HG03432 (cell line): Measurements from ENCODE around the gene MAP3K7CL.
"Not testable (repeated sequence)": the region's sequence is repeated elsewhere in the genome, so short reads cannot be mapped to it uniquely, and the experiment has no call there.

Experiments used
- ATAC-seq: cut with Tn5 transposase; IDR thresholded peaks from one replicate; pipeline ENCODE4 v1.9.1; 2021; ENCODE audit warnings: mild to moderate bottlenecking, moderate library complexity; ENCODE audit not compliant: unreplicated experiment

The MAP3K7CL gene

DNA sequence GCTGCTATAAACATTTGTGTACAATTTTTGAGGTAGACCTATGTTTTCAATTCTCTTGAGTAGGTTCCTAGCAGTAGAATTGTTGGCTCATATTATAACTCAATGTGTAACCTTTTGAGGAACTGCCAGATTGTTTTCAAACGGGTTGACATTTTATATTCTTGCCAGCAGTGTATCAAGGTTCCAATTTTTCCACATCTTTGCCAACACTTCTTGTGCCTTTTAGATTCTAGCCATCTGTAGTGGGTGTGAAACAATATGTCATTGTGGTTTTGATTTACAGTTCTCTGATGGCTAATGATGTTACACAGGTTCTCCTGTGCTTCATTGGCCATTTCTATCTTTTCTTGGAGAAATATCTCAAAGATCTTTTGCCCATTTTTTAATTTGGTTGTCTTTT lies 36.4 kb downstream of the MAP3K7CL start:
- ATAC-seq = no peak

GRCh38 chr21:29167481-29167880 lies 37.0 kb downstream of the MAP3K7CL start:
- not testable (repeated sequence) for ATAC-seq

DNA sequence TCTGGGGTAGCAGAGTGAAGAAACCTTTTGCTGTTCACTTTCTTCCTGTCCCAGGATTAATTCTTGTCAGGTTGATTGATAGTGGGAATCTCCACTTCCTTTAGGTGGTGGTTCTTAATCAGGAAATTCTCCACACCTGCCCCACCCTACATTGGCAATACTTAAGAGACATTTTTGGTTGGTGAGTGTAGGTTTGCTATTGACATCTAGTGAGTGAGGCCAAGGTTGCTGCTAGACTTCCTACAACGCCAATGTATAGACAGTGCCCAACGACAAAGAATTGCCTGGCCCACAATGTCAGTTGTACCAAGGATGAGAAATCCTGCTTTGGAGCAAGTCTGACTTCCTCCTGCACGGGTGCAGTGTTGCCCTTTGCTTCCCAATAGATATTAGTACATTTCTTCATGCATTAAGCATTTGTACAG lies 38.5 kb downstream of the MAP3K7CL start:
- no peak for ATAC-seq

DNA sequence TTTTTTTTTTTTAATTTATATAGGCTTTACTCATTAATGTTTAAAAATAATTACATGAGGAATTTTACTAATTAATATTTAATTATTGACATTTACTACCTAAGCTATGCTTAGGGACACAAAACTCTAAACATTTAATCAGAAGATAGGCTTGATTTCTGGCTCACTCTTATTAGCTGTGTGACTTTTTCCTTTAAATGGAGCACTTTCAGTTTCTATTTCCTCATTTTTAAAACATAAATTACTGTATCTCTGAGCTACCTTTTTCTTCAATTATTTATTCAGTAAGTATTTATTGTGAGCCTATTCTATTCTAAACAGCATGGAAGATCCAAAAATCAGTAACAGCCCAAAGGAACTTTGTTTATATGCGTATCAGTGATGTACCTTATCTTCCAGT lies 40.5 kb downstream of the MAP3K7CL start:
- ATAC-seq = no peak

DNA sequence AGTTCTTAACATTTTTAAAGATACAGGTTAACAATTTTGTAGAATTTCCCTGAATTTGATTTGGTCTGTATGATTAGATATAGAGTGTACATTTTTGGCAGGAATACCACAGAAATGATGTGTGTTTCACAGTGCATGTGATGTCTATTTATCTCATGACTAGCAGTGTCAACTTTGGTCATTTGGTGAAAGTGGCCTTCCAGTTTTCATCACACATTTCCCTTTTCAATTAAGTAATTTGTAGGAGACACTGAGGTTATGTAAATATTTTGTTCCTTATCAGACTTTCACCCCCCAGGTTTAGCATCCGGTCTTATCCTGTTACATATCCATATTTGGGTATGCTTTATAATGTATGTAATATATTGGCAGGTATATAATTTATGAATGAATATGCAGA lies 41.8 kb downstream of the MAP3K7CL start:
- no peak for ATAC-seq

DNA sequence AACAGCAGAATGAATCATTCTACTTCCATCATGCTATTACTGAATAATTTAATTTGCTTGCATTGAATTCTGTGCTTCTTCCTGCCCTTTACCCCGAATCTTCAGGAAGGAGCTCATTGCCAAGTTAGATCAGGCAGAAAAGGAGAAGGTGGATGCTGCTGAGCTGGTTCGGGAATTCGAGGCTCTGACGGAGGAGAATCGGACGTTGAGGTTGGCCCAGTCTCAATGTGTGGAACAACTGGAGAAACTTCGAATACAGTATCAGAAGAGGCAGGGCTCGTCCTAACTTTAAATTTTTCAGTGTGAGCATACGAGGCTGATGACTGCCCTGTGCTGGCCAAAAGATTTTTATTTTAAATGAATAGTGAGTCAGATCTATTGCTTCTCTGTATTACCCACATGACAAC lies 44.2 kb downstream of the MAP3K7CL start:
- no peak for ATAC-seq

DNA sequence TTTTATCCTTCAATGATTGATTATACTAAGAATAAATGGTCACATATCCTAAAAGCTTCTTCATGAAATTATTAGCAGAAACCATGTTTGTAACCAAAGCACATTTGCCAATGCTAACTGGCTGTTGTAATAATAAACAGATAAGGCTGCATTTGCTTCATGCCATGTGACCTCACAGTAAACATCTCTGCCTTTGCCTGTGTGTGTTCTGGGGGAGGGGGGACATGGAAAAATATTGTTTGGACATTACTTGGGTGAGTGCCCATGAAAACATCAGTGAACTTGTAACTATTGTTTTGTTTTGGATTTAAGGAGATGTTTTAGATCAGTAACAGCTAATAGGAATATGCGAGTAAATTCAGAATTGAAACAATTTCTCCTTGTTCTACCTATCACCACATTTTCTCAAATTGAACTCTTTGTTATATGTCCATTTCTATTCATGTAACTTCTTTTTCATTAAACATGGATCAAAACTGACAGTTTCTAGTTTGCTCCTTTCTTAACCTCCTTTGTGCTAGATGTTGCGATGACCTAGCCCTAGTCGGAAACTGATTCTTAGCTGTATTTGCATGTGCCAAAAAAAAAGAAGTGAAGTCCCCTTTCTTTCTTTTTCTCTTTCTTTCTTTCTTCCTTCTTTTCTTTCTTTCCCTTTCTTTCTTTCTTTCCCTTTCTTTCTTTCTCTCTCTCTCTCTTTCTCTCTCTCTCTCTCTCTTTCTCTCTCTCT lies 45.1 kb downstream of the MAP3K7CL start:
- no peak for ATAC-seq

- ATAC-seq = no peak
Observed at GRCh38 chr21:29176471-29177120, 46.2 kb downstream of the MAP3K7CL start.

DNA sequence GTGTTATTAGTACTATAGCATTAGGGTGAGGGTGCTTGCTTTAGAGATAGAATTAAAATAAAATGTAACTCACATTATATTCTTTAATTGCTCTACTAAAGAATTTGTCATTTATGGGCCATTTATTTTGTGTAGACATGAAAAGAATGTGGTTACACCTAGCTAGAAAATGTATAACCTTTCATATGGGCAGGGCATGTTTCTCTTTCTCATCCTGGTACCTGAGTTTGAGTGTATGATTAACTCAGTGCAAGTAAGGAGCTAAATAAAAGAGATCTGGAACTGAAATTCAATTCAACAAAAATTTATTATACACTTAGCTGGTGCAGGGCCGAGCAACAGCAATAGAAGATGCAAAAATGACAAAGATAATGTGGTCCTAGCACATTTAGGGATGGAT lies 47.4 kb downstream of the MAP3K7CL start:
- ATAC-seq = no peak

- ATAC-seq = no peak
Observed at GRCh38 chr21:29178926-29179325, 48.5 kb downstream of the MAP3K7CL start.

- no peak for ATAC-seq
Observed at GRCh38 chr21:29179503-29179902, 49.1 kb downstream of the MAP3K7CL start.

- ATAC-seq = peak; percentile 56
Observed at GRCh38 chr21:29181799-29182470, 51.5 kb downstream of the MAP3K7CL start.

DNA sequence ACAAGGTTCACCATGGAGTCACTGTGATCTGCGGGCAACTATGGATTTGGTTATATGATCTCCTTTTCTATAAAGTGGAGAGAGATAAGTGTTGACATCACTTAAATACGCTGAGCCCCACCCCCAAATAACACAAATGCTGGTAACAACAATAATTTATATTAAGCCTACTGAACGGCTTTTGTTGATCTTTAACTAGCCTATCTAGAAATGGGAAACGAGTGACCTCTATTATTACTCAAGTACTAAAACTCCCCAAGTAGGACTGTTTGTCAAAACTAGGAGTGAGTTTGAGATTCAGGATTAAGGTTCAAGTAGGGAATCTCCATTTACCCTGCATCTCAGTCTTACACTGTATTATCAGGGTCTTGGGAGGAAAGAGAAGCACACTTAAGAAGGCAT lies 52.2 kb downstream of the MAP3K7CL start:
- no peak for ATAC-seq

GRCh38 chr21:29184037-29184436 lies 53.6 kb downstream of the MAP3K7CL start:
- ATAC-seq = no peak

DNA sequence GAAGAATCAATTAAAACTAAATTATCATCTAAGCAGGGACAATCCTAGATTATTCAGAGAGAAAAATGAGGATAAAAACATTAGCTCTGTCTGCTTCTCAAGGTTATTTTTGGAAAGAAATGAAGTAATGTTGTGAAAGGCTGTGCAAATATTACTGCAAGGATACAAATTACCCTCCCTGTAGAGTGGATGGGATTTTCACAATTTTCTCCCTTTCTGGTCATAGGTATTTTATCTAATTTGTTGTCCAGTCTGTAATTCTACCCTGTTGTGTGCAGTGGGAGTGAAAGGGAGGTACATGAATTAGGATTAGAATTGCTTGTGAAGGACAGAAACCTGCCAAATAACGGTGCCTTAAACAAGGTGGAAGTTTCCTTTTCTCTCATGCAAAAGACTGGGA lies 54.7 kb downstream of the MAP3K7CL start:
- ATAC-seq = no peak

DNA sequence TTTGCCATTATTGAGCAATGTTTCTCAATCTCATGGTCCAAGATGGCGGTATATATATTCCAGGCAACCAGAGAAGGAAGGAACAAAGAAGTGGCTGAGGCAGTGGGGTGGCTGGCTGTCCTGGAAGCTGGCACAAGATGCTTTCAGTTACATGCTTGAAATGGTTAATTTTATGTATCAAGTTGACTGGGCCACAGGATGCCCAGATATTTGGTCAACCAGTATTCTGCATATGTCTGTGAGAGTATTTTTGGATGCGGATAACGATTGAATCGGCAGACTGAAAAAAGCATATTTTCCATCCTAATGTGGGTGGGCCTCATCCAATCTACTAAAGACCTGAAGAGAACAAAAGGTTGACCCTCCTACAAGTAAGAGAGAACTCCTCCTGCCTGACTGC lies 55.2 kb downstream of the MAP3K7CL start:
- no peak for ATAC-seq

DNA sequence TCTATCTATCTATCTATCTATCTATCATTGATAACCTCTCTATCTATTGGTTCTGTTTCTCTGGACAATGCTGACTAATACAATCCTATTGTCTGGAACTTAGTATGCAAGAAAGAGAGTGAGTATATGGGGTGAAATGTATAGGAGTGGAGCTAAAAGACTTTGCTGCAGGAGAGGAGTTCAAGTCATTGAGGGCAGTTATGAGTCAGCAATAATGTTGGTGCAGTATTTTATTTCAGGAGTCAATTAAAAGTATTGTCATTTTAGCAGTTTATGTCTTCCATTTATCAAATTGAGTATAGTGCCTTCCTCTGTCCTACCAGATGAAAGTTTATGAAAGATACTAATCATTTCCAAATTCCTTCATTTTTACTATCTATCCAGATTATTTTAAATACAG lies 55.8 kb downstream of the MAP3K7CL start:
- no peak for ATAC-seq

- no peak for ATAC-seq
Observed at GRCh38 chr21:29187944-29188343, 57.5 kb downstream of the MAP3K7CL start.

DNA sequence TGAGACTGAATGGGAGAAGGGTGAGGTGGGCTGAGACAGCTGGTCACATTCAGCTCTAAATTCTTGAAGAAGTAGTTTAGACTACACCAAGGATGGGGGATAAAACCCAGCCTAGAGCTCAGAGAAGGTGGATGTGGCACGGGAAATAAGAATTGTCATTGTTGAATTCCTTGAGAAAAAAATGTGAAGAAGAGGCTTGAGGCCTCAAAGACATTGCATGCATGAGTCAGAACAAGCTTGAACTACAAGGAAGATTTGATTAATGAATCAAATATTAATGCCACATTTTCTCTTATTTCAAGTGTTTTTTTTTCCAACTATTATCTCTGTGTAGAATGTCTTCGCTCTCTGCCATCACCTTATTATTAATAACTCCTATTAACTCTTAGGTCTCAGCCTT lies 58.9 kb downstream of the MAP3K7CL start:
- ATAC-seq = no peak

- ATAC-seq = no peak
Observed at GRCh38 chr21:29190923-29191331, 60.5 kb downstream of the MAP3K7CL start.

- no peak for ATAC-seq
Observed at GRCh38 chr21:29193072-29193471, 62.6 kb downstream of the MAP3K7CL start.

DNA sequence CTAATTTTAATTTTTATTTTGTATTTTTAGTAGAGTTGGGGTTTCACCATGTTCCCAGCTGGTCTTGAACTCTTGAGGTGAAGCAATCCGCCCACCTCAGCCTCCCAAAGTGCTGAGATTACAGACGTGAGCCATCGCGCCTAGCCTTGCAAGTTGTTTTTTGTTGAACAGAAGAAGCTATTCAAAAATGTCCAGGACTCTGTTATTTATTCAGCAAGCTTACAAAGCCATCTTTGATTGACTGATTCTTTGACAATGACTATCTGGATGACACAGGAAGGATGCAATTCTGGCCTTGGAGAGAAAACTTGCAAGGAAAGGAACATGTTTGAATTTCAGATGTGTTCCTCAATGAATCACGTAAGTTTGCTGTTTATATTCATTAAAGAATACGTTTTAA lies 63.5 kb downstream of the MAP3K7CL start:
- ATAC-seq = no peak
